Measurements from ENCODE around the gene SEMA3F.

The SEMA3F gene

DNA sequence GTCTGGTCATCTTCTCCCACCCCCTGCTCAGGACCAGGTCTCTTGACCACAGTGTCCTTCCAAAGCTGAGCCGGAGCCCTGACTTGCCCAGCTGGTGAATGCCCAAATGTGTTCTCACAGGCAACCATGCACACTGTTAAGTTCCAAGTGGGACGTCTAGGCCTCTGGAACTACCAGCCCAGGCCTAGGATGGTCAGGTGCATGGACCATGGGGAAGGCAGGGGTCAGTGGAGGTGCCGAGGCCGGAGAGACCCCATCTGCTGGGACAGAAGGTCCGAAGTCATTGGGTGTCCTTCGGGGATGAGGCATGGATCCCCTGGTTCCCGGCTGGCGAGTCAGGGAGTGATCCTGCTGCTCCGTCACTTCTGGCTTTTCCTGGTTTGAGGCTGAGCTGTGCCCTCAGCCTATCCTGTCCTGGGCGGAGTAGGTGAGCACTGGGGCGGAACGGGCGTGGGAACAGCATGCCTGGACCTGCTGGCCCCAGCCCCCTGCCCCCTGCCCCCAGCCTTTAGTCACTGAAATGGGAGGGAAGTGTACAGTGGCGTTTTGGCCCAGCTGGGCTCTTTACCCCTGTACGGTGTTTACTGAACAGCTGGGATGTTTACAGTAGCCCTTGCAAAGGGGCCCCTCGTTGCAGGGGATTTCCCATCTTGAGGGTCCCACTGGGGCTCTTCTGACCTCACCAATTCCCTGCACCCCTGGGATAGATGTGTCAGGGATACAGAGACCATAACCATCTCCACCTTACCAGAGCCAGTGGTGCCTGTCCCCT, 12.1 kb downstream of the SEMA3F start:
- Histone ChIP-seq H3K4me3 (ENCODE audit: low read depth in 1 of 2, low read length in 1 of 2) (no peak overlapping the region), H3K9me3 (no peaks in the 10 kb centered on the region), H3K27me3 (no peaks in the 10 kb centered on the region), H3K27ac (no peak overlapping the region), H3K36me3 (no peaks in the 10 kb centered on the region), H3K4me1 (ENCODE audit: control insufficient read depth in 1 of 2, insufficient read depth in 1 of 2, low read depth in 1 of 2, low read length in 1 of 2) (no peaks in the 10 kb centered on the region)
- TF ChIP-seq, protein P1, sequence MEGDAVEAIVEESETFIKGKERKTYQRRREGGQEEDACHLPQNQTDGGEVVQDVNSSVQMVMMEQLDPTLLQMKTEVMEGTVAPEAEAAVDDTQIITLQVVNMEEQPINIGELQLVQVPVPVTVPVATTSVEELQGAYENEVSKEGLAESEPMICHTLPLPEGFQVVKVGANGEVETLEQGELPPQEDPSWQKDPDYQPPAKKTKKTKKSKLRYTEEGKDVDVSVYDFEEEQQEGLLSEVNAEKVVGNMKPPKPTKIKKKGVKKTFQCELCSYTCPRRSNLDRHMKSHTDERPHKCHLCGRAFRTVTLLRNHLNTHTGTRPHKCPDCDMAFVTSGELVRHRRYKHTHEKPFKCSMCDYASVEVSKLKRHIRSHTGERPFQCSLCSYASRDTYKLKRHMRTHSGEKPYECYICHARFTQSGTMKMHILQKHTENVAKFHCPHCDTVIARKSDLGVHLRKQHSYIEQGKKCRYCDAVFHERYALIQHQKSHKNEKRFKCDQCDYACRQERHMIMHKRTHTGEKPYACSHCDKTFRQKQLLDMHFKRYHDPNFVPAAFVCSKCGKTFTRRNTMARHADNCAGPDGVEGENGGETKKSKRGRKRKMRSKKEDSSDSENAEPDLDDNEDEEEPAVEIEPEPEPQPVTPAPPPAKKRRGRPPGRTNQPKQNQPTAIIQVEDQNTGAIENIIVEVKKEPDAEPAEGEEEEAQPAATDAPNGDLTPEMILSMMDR (IDR thresholded peaks at IDR 0.05) = no peak

DNA sequence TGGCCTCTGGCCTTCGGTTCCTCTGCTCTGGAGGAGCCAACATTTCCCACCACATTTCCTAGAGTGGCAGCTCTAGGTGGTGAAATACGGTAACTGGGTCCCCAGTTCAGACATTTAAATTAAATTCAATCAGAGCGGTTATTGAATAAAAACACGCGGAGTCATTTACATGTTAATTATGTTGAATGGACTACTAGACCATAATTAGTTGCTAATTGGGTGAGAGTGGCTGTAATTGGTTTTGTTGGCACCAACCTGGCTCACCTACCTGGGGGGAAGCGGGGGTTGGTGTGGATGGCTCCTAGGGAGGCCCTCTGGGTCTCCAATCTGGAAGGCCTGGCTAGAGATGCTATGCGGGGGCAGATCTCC, 12.7 kb downstream of the SEMA3F start:
- Histone ChIP-seq H3K27ac (no peak overlapping the region), H3K4me1 (ENCODE audit: control insufficient read depth in 1 of 2, insufficient read depth in 1 of 2, low read depth in 1 of 2, low read length in 1 of 2) (no peaks in the 10 kb centered on the region)

DNA sequence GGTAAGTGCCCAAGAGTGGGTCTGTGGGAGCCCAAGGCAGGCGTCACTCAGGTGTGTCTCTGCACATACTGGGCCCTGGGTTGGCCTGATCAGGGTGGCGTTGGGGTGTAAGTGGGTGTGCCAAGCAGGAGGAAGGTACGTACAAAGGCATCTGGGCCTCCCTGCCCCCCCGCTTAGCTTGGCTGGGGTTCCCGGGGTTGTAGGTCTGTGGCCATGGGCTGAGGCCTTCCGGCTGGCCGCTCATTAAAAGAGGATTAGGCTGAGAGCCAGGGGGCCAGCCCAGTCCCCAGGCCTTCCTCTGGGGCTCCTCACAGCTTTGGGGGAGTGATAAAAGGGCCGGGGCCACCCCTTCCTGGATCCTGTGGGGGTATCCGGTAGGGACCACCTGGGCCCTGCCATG, 13.3 kb downstream of the SEMA3F start:
- H3K27ac ChIP-seq = no peak overlapping the region
- H3K4me1 ChIP-seq (ENCODE audit: control insufficient read depth in 1 of 2, insufficient read depth in 1 of 2, low read depth in 1 of 2, low read length in 1 of 2) = no peaks in the 10 kb centered on the region
- no peaks in the 10 kb centered on the region for H3K27me3 ChIP-seq
- no peaks in the 10 kb centered on the region for H3K36me3 ChIP-seq
- TF ChIP-seq, protein P1 (IDR thresholded peaks at IDR 0.05) = no peak
- H3K4me3 ChIP-seq (ENCODE audit: low read depth in 1 of 2, low read length in 1 of 2) = no peak overlapping the region
- no peaks in the 10 kb centered on the region for H3K9me3 ChIP-seq

More for the DNA sequence above, 12.7 kb downstream of the SEMA3F start:
- TF ChIP-seq, protein P1 (IDR thresholded peaks at IDR 0.05) = no peak
- Histone ChIP-seq H3K36me3 (no peaks in the 10 kb centered on the region), H3K9me3 (no peaks in the 10 kb centered on the region), H3K27me3 (no peaks in the 10 kb centered on the region), H3K4me3 (ENCODE audit: low read depth in 1 of 2, low read length in 1 of 2) (no peak overlapping the region)

DNA sequence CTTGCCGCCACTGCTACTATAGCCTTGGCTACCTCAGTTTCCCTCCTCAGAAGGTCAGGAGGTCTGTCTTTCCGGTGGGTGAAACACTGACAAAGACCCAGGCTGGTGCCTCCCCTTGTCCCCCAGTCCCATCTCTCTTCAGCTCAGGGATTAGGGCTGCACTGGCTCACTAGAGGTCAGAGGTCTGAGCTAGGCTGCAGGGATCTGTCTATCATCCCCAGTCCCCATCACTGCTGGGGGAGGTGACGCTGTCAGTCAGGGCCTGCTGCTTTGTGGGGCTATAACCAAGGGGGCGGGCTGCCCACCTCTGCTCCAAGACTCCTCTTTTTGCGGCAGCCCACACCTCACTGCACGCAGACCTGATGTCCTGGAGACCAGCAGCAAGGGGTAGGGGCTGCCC, 13.7 kb downstream of the SEMA3F start:
- no peak overlapping the region for H3K4me3 ChIP-seq (ENCODE audit: low read depth in 1 of 2, low read length in 1 of 2)
- peaks cover 0 to 2% of the 10 kb centered on the region in 2 experiments for H3K4me1 ChIP-seq (ENCODE audit: control insufficient read depth in 1 of 2, insufficient read depth in 1 of 2, low read depth in 1 of 2, low read length in 1 of 2)
- H3K27ac ChIP-seq = no peak overlapping the region
- H3K27me3 ChIP-seq = no peaks in the 10 kb centered on the region
- TF ChIP-seq, protein P1 (IDR thresholded peaks at IDR 0.05) = no peak
- H3K9me3 ChIP-seq = no peaks in the 10 kb centered on the region
- no peaks in the 10 kb centered on the region for H3K36me3 ChIP-seq

DNA sequence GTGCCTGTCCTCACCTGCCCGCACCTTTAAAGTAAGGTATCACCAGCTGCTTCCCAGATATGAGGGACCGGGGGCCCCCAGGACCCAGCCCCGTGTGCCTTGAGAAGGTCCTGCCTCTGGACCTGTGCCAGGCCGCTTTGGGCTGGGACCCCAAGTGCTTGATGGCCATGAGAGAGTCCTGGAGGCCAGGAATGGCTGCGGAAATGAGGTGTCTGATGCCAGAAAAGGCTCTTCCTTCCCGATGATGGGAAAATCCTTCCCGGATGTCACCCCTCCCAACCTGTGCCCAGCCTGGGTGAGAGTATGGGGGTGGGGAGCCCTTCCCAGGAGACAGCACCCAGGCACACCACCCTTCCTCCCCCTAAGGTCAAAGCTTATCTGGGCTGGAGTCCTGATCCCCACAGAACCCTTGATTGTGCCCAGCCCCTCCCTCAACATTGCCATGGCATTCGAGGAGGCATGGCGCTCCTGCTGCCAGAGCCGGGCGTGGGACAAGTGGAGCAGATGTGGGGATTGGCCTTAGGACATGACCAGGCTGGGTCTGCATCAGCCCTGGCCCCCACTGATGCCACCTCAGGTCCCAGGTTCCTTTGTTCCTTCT, 14.2 kb downstream of the SEMA3F start:
- Histone ChIP-seq H3K27ac (no peak overlapping the region), H3K9me3 (no peaks in the 10 kb centered on the region), H3K4me1 (ENCODE audit: control insufficient read depth in 1 of 2, insufficient read depth in 1 of 2, low read depth in 1 of 2, low read length in 1 of 2) (peaks cover 0 to 4% of the 10 kb centered on the region in 2 experiments), H3K36me3 (no peaks in the 10 kb centered on the region), H3K27me3 (no peaks in the 10 kb centered on the region), H3K4me3 (ENCODE audit: low read depth in 1 of 2, low read length in 1 of 2) (no peak overlapping the region)
- TF ChIP-seq, protein P1 (IDR thresholded peaks at IDR 0.05) = no peak
